ENCODE data around the gene SNN.

SNN gene

DNA sequence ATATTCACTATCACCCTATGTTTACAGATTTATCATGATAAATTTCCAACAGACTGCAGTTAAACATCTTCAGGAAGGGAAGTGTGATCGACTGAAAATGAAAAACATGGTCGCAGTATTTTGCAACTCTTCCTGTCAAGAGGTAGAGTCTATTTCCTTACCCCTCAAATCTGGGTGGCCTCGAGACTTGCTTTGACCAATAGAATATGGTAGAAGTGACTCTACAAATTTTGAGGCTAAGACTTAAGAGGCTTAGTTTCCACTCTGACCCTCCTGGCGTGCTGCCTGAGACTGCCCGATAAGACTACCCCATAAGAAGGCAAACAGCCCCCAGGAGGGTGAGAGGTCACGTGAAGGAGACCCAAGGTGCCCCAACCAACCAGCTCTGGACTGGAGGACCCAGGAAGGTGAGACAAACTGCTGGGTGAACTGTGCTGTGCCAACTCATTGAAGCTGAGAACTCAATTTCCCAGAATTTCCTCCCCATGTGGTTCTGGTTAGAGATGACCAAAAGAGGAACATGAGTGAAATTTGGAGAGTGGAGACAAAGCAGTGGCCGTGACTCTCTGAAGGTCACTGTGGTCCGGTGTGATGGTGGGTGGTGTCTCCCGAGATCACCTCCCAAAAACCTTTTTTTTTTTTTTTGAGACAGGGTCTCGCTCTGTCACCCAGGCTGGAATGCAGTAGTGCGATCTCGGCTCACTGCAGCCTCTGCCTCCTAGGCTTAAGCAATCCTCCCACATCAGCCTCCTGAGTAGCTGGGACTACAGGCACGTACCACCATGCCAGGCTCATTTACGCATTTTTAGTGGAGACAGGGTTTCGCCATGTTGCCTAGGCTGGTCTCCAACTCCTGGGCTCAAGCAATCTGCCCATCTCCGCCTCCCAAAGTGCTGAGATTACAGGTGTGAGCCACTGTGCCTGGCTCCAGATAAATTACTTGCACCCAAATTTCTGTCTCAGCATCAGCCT lies 43.3 kb upstream of the SNN start:
- TF ChIP-seq, protein P1, sequence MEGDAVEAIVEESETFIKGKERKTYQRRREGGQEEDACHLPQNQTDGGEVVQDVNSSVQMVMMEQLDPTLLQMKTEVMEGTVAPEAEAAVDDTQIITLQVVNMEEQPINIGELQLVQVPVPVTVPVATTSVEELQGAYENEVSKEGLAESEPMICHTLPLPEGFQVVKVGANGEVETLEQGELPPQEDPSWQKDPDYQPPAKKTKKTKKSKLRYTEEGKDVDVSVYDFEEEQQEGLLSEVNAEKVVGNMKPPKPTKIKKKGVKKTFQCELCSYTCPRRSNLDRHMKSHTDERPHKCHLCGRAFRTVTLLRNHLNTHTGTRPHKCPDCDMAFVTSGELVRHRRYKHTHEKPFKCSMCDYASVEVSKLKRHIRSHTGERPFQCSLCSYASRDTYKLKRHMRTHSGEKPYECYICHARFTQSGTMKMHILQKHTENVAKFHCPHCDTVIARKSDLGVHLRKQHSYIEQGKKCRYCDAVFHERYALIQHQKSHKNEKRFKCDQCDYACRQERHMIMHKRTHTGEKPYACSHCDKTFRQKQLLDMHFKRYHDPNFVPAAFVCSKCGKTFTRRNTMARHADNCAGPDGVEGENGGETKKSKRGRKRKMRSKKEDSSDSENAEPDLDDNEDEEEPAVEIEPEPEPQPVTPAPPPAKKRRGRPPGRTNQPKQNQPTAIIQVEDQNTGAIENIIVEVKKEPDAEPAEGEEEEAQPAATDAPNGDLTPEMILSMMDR (IDR thresholded peaks at IDR 0.05) = no peak
- no peak for TF ChIP-seq ZFX (IDR thresholded peaks at IDR 0.05; ENCODE audit: borderline replicate concordance)
- no peak overlapping the region for H3K27ac ChIP-seq

DNA sequence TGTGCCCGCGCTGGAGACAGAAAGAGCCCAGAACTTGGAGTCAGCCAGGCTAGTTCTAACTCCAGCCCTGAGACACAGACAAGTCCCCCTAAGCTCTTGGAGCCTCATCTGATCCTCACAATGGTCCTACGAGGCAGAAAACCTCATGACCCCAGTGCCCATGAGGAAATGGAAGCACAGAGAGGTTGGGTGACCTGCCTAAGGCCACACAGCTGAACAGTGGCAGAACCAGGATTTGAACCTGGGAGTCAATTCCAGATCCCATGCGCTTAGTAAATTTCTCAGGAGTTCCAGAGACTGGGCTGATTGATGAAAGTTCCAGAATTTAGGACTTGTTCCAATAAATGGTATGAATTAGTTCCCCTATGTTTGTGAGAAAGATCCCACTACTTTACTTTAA lies 42.5 kb upstream of the SNN start:
- H3K27ac ChIP-seq = no peak overlapping the region
- no peak for TF ChIP-seq ZFX (IDR thresholded peaks at IDR 0.05; ENCODE audit: borderline replicate concordance)
- TF ChIP-seq, protein P1 (IDR thresholded peaks at IDR 0.05) = no peak

DNA sequence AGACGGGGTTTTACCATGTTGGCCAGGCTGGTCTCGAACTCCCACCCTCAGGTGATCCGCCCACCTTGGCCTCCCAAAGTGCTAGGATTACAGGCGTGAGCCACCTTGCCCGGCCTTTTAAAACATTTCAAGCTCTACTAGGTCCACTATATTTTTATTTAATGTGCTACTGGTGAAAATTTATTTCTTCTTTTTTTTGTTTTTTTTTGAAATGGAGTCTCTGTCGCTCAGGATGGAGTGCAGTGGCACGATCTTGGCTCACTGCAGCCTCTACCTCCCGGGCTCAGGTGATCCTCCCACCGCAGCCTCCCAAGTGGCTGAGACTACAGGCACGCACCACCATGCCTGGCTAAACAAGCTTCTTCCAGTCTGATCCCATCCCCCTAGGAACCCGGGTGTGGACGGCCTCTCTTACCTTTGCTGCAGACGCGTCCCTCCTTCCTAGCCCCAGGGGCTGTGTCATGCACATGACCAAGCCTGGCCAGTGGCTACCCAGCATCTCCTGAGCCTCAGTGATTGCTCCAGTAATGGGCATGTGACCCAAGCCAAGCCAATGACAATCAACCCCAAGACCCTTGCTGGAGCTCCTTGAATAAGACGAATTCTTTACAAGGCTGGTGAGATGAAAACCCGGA lies 41.5 kb upstream of the SNN start:
- TF ChIP-seq, protein P1 (IDR thresholded peaks at IDR 0.05) = no peak
- no peak for TF ChIP-seq ZFX (IDR thresholded peaks at IDR 0.05; ENCODE audit: borderline replicate concordance)
- no peak overlapping the region for H3K27ac ChIP-seq

DNA sequence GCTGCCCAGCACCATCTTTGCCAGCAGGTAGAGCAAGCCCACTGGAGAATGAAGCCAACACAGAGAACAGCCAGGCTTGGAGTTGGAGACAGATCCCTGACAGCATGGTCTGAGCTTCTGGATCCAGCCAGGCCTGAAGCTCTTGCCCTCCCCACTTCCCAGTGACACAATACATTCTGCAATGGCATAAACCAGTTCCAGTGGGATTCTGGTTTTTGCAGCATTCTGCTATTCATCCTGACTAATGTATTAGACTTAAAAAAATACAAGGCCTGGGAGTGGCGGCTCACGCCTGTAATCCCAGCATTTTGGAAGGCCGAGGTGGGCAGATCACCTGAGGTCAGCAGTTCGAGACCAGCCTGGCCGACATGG lies 41.0 kb upstream of the SNN start:
- H3K27ac ChIP-seq = no peak overlapping the region
- TF ChIP-seq ZFX (IDR thresholded peaks at IDR 0.05; ENCODE audit: borderline replicate concordance) = no peak
- TF ChIP-seq, protein P1 (IDR thresholded peaks at IDR 0.05) = no peak

DNA sequence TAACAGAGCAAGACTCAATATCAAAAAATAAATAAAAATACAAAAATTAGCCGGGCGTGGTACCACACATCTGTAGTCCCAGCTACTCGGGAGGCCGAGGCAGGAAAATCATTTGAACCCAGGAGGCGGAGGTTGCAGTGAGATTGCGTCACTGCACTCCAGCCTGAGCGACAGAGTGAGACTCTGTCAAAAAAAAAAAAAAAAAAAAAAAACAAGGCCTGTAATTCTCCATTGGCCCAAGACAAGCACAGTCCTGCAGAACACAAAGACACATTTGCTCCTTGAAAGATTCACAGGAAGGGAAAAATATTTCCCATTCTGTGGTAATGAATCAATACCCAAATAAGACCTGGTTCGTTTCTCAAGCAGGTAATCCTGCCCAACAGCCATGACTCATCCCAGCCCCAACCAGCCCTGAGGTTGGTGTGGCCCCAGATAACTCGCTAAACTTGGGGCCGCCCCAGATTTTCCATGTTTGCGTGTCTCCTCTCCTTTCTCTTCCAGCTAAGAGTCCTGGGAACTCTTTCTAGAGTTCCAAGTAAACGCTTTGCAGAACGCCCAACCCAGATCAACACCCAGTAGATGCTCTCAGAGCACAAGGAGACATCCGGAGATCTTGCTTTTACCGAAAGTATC lies 40.3 kb upstream of the SNN start:
- no peak for TF ChIP-seq ZFX (IDR thresholded peaks at IDR 0.05; ENCODE audit: borderline replicate concordance)
- TF ChIP-seq, protein P1 (IDR thresholded peaks at IDR 0.05) = no peak
- no peak overlapping the region for H3K27ac ChIP-seq

DNA sequence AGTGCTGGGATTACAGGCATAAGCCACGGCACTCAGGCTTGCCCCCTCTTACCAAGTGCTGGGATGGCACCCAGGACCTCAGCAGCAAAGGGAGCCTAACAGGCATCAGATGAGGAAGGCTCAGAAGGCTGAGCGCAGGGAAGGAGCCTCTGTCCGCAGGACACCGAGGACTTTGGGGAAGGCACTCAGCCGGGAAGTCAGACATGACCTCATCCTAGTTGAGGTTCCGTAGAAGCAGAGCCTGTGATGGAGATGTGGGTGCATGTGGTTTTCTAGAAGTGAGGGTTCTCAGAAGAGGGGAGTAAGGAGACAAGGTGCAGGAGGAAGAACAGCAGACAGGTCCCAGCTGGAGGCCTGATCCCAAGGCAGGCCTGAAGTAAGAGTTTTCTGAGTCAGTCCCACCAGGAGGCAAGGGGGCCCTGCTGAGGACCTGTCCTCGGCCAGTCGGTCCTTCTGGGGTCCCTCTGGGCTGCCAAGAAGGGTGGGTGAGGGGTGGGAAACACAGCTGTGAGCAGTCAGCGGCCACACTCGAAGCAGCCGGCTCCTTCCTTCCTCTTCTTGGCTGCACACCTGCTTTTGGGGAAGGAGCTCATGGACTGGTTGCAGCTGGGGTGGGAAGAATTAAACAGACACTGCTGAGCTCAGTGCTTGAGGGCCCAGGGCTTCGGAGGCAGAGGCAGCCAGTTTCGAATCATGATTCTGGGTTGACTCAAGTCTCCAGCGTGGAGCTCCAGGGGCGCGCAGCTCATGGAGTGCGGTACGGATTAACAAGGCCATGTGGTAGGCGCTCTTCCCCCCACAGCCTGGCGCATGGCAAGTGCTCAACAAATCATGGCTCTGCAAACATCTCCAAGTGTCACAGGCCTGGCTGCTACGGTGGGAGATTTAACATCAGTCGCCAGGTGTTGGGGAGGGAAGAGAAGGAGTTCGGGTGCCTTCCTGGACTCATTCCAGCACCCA lies 38.9 kb upstream of the SNN start:
- TF ChIP-seq, protein P1 (IDR thresholded peaks at IDR 0.05) = no peak
- no peak for TF ChIP-seq ZFX (IDR thresholded peaks at IDR 0.05; ENCODE audit: borderline replicate concordance)
- H3K27ac ChIP-seq = no peak overlapping the region

Data from 22Rv1 (cell line).